Ishikawa (cell line): Measurements from ENCODE around the gene ATXN7.
A peak's percentile ranks its signal among the peaks of the same experiment; 100 is the strongest.

Source experiments
- CEBPB ChIP-seq: IDR thresholded peaks from 2 replicates; pipeline ENCODE4 v1.6.1; 2012
- CREB1 ChIP-seq: IDR thresholded peaks from 2 replicates; pipeline ENCODE4 v1.6.1; 2012; ENCODE audit warnings: low read depth
- EGR1 ChIP-seq: IDR thresholded peaks from 2 replicates; pipeline ENCODE4 v1.6.1; 2012
- EP300 ChIP-seq: IDR thresholded peaks from 2 replicates; pipeline ENCODE4 v1.6.1; 2012; ENCODE audit warnings: borderline replicate concordance
- FOXM1 ChIP-seq: IDR thresholded peaks from 2 replicates; pipeline ENCODE4 v1.6.1; 2012; ENCODE audit warnings: low read depth, borderline replicate concordance
- MAX ChIP-seq: IDR thresholded peaks from 2 replicates; pipeline ENCODE4 v1.6.1; 2012
- NFIC ChIP-seq: IDR thresholded peaks from 2 replicates; pipeline ENCODE4 v1.6.1; 2012
- RAD21 ChIP-seq: IDR thresholded peaks from 2 replicates; pipeline ENCODE4 v1.6.1; 2012; ENCODE audit warnings: low read depth
- REST ChIP-seq: IDR thresholded peaks from 2 replicates; pipeline ENCODE4 v1.6.1; 2012; ENCODE audit warnings: low read depth, mild to moderate bottlenecking
- TAF1 ChIP-seq: IDR thresholded peaks from 2 replicates; pipeline ENCODE4 v1.6.1; 2012; ENCODE audit warnings: low read depth, mild to moderate bottlenecking
- TCF12 ChIP-seq: IDR thresholded peaks from 2 replicates; pipeline ENCODE4 v1.6.1; 2012; ENCODE audit warnings: low read depth
- TEAD4 ChIP-seq: IDR thresholded peaks from 2 replicates; pipeline ENCODE4 v1.6.1; 2012
- USF1 ChIP-seq: IDR thresholded peaks from 2 replicates; pipeline ENCODE4 v1.6.1; 2012
- YY1 ChIP-seq: IDR thresholded peaks from 2 replicates; pipeline ENCODE4 v1.6.1; 2012; ENCODE audit warnings: low read depth
- ZBTB7A ChIP-seq: IDR thresholded peaks from 2 replicates; pipeline ENCODE4 v1.6.1; 2012; ENCODE audit warnings: low read depth

ATXN7 gene

GRCh38 chr3:63863150-63864007 is at the start of gene ATXN7, which contains the start of gene THOC7:
ATXN7 (plus strand) TSS chr3:63863867; CDS start chr3:63912599, 48,732 bp downstream.
THOC7 (minus strand) TSS chr3:63863805; CDS start chr3:63863790, 15 bp downstream.
- TF ChIP-seq RAD21, result no peak
- no peak for TF ChIP-seq USF1
- peak; percentile 79 for TF ChIP-seq YY1
- peak; percentile 10; the same call in 1 of the 2 replicates for TF ChIP-seq EP300
- TF ChIP-seq MAX, result peak; percentile 41; the same call in 1 of the 2 replicates
- peak; percentile 27 for TF ChIP-seq TAF1
- no peak for TF ChIP-seq CREB1
- TF ChIP-seq CEBPB, result no peak
- no peak for TF ChIP-seq REST
- no peak for TF ChIP-seq TCF12
- no peak for TF ChIP-seq EGR1
- peak; percentile 60; the same call in 1 of the 2 replicates for TF ChIP-seq ZBTB7A
- TF ChIP-seq TEAD4, result no peak

- TF ChIP-seq TCF12, result no peak
- TF ChIP-seq TAF1, result no peak
- no peak for TF ChIP-seq RAD21
- TF ChIP-seq CEBPB, result peak; percentile 61; the same call in 1 of the 2 replicates
- TF ChIP-seq YY1, result no peak
Measured at GRCh38 chr3:63814237-63814636, 49.4 kb upstream of the ATXN7 start.

GRCh38 chr3:63817225-63817624 is 46.4 kb upstream of the ATXN7 start:
- TF ChIP-seq TCF12 (no peak), FOXM1 (no peak), RAD21 (no peak), MAX (no peak), TEAD4 (no peak), CEBPB (no peak), CREB1 (no peak), USF1 (no peak), NFIC (no peak)

GRCh38 chr3:63818282-63819150 is 45.2 kb upstream of the ATXN7 start:
- no peak for TF ChIP-seq EP300
- no peak for TF ChIP-seq MAX
- TF ChIP-seq TEAD4, result no peak
- TF ChIP-seq CREB1, result no peak
- no peak for TF ChIP-seq USF1
- no peak for TF ChIP-seq FOXM1
- TF ChIP-seq NFIC, result 0 out of 2 replicates have a peak, but pooled peaks have one; percentile 12
- TF ChIP-seq TAF1, result no peak
- TF ChIP-seq EGR1, result no peak
- TF ChIP-seq REST, result no peak
- peak; percentile 78 for TF ChIP-seq RAD21
- TF ChIP-seq CEBPB, result no peak
- no peak for TF ChIP-seq ZBTB7A
- no peak for TF ChIP-seq TCF12

GRCh38 chr3:63819151-63819398 is 44.6 kb upstream of the ATXN7 start, which contains the start of gene C3orf49:
C3orf49 (plus strand) TSS chr3:63819299; CDS start chr3:63819472, 173 bp downstream.
- TF ChIP-seq ZBTB7A (no peak), MAX (no peak), TAF1 (no peak), EP300 (no peak), CEBPB (no peak), FOXM1 (no peak), REST (no peak), RAD21 (no peak), EGR1 (no peak), TCF12 (no peak)
